Measurements from ENCODE around the gene IPO4.

IPO4 gene

GRCh38 chr14:24149302-24149969 is 39.2 kb downstream of the IPO4 start:
- peak overlapping the region; percentile 11 for H3K27ac Mint-ChIP-seq
- peaks cover 59% of the 10 kb centered on the region for H3K36me3 Mint-ChIP-seq
- no peak for DNase-seq
- CTCF ChIA-PET: interaction anchor here (1.7 to 8.0 kb wide), 2 partner anchors 11 to 91 kb away, joined by 3 to 67 read pairs; partner anchors contain the start of gene IRF9
- peaks cover 47% of the 10 kb centered on the region for H3K4me1 Mint-ChIP-seq
- H3K4me3 Mint-ChIP-seq: peak overlapping the region; percentile 93
- H3K27me3 Mint-ChIP-seq: no peaks in the 10 kb centered on the region
- H3K9me3 Mint-ChIP-seq: no peaks in the 10 kb centered on the region

DNA sequence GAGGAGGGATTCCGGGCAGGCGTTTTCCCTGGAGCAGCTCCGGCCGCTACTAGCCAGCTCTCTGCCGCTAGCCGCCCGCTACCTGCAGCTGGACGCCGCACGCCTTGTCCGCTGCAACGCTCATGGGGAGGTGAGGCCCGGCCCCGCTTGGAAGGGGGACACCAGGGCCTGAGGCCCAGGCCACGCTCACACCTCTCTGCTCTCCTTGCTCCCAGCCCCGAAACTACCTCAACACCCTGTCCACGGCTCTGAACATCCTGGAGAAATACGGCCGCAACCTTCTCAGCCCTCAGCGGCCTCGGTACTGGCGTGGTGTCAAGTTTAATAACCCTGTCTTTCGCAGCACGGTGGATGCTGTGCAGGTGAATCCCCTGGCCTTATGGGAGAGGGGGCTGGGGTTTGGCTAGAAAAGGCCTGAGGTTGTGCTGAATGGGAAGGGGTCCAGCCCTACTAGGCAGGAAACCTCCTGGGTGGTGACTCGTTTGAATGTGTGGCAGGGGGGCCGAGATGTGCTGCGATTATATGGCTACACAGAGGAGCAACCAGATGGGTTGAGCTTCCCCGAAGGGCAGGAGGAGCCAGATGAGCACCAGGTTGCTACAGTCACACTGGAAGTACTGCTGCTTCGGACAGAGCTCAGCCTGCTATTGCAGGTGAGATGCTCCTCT is 40.7 kb downstream of the IPO4 start:
- Mint-ChIP-seq H3K9me3 (no peaks in the 10 kb centered on the region), H3K27ac (peak overlapping the region; percentile 81), H3K4me1 (peaks cover 61% of the 10 kb centered on the region), H3K36me3 (peaks cover 66% of the 10 kb centered on the region), H3K27me3 (no peaks in the 10 kb centered on the region), H3K4me3 (peak overlapping the region; percentile 93)
- DNase-seq: peak; percentile 34
- CTCF ChIA-PET: interaction anchor here (0.8 to 8.0 kb wide), 5 partner anchors 9 to 160 kb away, joined by 3 to 67 read pairs (median 4); partner anchors contain the start of genes CIDEB and IRF9

GRCh38 chr14:24146978-24147760 is 41.4 kb downstream of the IPO4 start, which contains the start of gene RNF31:
TSS of gene RNF31 (plus strand) at chr14:24147498. CDS start at chr14:24147699, 201 bp downstream.
- H3K36me3 Mint-ChIP-seq: peaks cover 67% of the 10 kb centered on the region
- peak; percentile 100 for DNase-seq
- CTCF ChIA-PET: interaction anchor here (0.8 to 8.0 kb wide), 7 partner anchors 10 to 284 kb away, joined by 3 to 67 read pairs (median 4); partner anchors contain the start of genes CIDEB, IRF9 and PSME1

DNA sequence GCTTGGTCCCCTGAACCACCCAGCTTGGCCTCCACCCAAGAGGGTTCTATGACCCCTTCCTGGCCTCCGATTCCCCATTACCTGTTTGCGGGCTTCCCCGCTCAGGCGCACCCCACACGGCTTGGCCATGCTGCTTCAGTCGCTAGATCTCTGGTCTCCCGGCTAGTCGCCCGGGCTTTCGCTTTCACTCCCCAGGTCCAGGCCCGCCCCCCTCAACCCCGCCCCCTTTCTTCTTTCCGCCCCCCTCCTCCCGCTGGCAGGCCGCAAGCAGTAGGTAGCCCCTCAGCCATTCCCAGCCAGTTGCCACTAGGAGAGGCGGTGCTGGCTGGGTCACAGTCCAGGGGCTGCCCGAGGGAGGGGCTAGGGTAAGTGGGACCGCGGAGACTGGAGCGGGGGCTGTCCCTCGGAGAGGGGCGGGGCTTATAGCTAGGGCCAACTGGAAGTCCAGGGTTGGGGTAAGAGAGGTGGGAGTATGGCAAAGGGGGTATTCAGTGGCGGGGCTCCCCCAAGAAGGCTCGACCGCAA is 42.1 kb downstream of the IPO4 start, which contains the start of gene PSME2:
TSS of gene PSME2 (minus strand) at position 158 of the 525 bp plus-strand sequence. CDS start at position 129, 29 bp downstream.
- DNase-seq: peak; percentile 93
- H3K27ac Mint-ChIP-seq: peak within 1 kb of the TSS; percentile 99
- H3K36me3 Mint-ChIP-seq: peaks cover 63% of the 10 kb centered on the region
- no peaks in the 10 kb centered on the region for H3K27me3 Mint-ChIP-seq
- no peaks in the 10 kb centered on the region for H3K9me3 Mint-ChIP-seq
- CTCF ChIA-PET: interaction anchor here (0.8 to 8.0 kb wide), 6 partner anchors 11 to 285 kb away, joined by 3 to 67 read pairs (median 6); partner anchors contain the start of genes CIDEB, IRF9 and PSME1
- H3K4me3 Mint-ChIP-seq: peak within 1 kb of the TSS; percentile 93
- H3K4me1 Mint-ChIP-seq: peaks cover 65% of the 10 kb centered on the region

More at GRCh38 chr14:24146978-24147760, 41.4 kb downstream of the IPO4 start, which contains the start of gene RNF31:
- Mint-ChIP-seq H3K9me3 (no peaks in the 10 kb centered on the region), H3K27ac (peak within 1 kb of the TSS; percentile 99), H3K4me1 (peaks cover 65% of the 10 kb centered on the region), H3K4me3 (peak within 1 kb of the TSS; percentile 93), H3K27me3 (no peaks in the 10 kb centered on the region)

- peaks cover 62% of the 10 kb centered on the region for H3K36me3 Mint-ChIP-seq
- CTCF ChIA-PET: interaction anchor here (1.2 to 8.0 kb wide), 3 partner anchors 10 to 37 kb away, joined by 6 to 67 read pairs (median 16); partner anchors contain the start of genes IRF9 and PSME1
- peak overlapping the region; percentile 99 for H3K27ac Mint-ChIP-seq
- H3K4me3 Mint-ChIP-seq: peak overlapping the region; percentile 93
- no peak for DNase-seq
- peaks cover 65% of the 10 kb centered on the region for H3K4me1 Mint-ChIP-seq
- no peaks in the 10 kb centered on the region for H3K9me3 Mint-ChIP-seq
- no peaks in the 10 kb centered on the region for H3K27me3 Mint-ChIP-seq
Measured at GRCh38 chr14:24145690-24146452, 42.7 kb downstream of the IPO4 start.

- Mint-ChIP-seq H3K27me3 (no peaks in the 10 kb centered on the region), H3K36me3 (peaks cover 57% of the 10 kb centered on the region), H3K4me3 (peak overlapping the region; percentile 93), H3K9me3 (no peaks in the 10 kb centered on the region), H3K4me1 (peaks cover 63% of the 10 kb centered on the region), H3K27ac (peak overlapping the region; percentile 99)
- DNase-seq: no peak
- CTCF ChIA-PET: interaction anchor here (1.2 to 8.0 kb wide), 3 partner anchors 9 to 37 kb away, joined by 6 to 67 read pairs (median 16); partner anchors contain the start of genes IRF9 and PSME1
Measured at GRCh38 chr14:24145219-24145618, 43.4 kb downstream of the IPO4 start.

DNA sequence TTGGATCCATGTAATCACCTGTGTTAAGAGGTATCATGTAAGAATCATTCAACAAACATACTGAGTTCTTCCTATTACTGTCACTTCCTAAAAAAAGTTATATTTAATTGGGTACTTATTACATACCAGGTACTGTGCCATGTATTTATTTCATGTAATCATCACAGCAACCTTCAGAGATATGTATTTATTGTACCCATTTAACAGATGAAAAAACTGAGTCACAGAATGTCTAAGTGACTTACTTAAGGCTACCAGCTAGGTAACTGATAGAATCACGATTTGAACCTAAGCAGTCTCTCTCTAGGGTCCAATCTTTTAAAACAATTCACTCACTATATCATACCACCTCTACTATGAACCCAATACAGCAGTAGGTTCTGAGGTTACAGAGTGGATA is 44.2 kb downstream of the IPO4 start:
- CTCF ChIA-PET: interaction anchor here (1.5 to 2.3 kb wide), 2 partner anchors 17 to 98 kb away, joined by 3 to 11 read pairs; partner anchors contain the start of genes IRF9 and TINF2
- no peak for DNase-seq
- Mint-ChIP-seq H3K27ac (peak overlapping the region; percentile 24), H3K27me3 (no peaks in the 10 kb centered on the region), H3K4me3 (peak overlapping the region; percentile 39), H3K9me3 (no peaks in the 10 kb centered on the region), H3K4me1 (peaks cover 62% of the 10 kb centered on the region), H3K36me3 (peaks cover 58% of the 10 kb centered on the region)

- DNase-seq: no peak
- peaks cover 59% of the 10 kb centered on the region for H3K36me3 Mint-ChIP-seq
- H3K9me3 Mint-ChIP-seq: no peaks in the 10 kb centered on the region
- peak overlapping the region; percentile 75 for H3K27ac Mint-ChIP-seq
- CTCF ChIA-PET: interaction anchor here (1.1 to 2.3 kb wide), 3 partner anchors 18 to 99 kb away, joined by 3 to 11 read pairs (median 4); partner anchors contain the start of genes DCAF11, IRF9, NRL and TINF2
- H3K4me3 Mint-ChIP-seq: peak overlapping the region; percentile 42
- H3K4me1 Mint-ChIP-seq: peaks cover 61% of the 10 kb centered on the region
- no peaks in the 10 kb centered on the region for H3K27me3 Mint-ChIP-seq
Measured at GRCh38 chr14:24143511-24143910, 45.1 kb downstream of the IPO4 start.

GRCh38 chr14:24141097-24141880 is 47.3 kb downstream of the IPO4 start, which contains the start of gene EMC9:
TSS of gene EMC9 (minus strand) at chr14:24141591. CDS start at chr14:24141304, 287 bp downstream.
- DNase-seq: peak; percentile 100
- CTCF ChIA-PET: interaction anchor here (0.7 to 1.7 kb wide), 4 partner anchors 19 to 83 kb away, joined by 3 to 10 read pairs (median 4); partner anchors contain the start of genes IRF9 and PCK2
- H3K9me3 Mint-ChIP-seq: no peaks in the 10 kb centered on the region
- H3K27ac Mint-ChIP-seq: peak within 1 kb of the TSS; percentile 80
- H3K4me1 Mint-ChIP-seq: peaks cover 74% of the 10 kb centered on the region
- H3K36me3 Mint-ChIP-seq: peaks cover 68% of the 10 kb centered on the region
- no peaks in the 10 kb centered on the region for H3K27me3 Mint-ChIP-seq
- H3K4me3 Mint-ChIP-seq: peak within 1 kb of the TSS; percentile 95

DNA sequence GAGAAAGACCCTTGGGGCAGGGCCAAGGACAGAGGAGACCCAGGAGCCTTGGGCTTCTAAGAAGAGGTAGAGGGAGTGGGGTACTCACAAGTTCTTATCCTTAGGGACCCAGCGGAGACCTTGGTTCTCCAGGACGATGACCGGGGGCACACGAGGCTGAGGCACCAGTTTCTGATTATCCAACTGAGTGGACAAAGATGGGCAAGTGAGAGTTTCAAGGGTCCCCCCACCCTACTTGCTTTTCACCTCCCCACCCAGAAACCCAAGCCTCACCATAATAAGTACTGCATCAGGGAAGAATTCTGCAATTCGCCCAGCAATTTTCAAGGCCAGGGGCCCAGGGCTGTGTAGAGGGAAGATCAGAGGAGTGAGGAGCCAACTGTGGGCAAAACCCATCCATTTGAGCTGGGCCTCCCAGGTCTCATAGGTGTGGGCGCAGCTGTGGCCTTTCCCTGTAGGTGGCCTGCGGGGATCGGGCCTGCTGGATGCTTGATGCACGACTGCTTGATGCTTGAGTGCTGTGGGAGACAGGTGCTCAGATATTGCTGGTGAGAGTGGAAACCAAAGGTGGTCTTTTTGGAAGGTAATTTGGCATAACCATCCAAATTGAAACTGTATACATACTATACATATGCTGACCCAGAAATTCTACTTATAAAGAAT is 49.2 kb downstream of the IPO4 start:
- Mint-ChIP-seq H3K27ac (peak overlapping the region; percentile 52), H3K36me3 (peaks cover 52% of the 10 kb centered on the region), H3K27me3 (no peaks in the 10 kb centered on the region), H3K9me3 (no peaks in the 10 kb centered on the region), H3K4me1 (peaks cover 66% of the 10 kb centered on the region), H3K4me3 (peak overlapping the region; percentile 95)
- DNase-seq: peak; percentile 52
- CTCF ChIA-PET: no interaction called here

DNA sequence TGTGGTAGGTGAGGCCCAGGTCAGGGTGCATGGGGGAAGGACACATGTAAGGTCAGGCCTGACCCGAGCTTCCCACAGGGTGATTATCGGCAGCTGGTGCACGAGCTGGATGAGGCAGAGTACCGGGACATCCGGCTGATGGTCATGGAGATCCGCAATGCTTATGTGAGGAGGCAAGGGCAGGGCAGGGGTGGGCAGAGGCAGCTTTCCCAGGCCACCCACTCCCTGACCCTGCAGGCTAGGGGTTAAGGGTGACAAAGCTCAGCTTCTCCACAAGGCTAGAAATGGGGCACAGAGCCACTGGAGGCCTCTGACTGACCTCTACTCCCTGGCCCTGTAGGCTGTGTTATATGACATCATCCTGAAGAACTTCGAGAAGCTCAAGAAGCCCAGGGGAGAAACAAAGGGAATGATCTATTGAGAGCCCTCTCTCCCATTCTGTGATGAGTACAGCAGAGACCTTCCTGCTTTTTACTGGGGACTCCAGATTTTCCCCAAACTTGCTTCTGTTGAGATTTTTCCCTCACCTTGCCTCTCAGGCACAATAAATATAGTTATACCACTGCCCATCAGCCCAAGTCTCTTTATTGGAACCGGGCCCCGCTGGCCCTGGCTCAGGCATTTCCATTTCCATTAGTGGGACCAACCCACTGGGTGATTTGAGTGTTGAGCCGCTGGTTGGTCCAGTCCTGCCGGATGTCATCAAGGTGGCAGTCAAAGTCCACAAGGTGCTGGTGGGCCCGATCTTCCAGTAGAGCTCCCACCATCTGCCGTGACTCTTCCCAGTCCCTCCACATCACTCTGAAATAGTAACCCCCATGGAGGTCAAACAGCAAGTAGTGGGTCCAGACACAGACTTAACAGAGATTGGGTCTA is 50.0 kb downstream of the IPO4 start:
- Mint-ChIP-seq H3K4me3 (peak overlapping the region; percentile 95), H3K36me3 (peaks cover 48% of the 10 kb centered on the region), H3K27ac (peak overlapping the region; percentile 67), H3K4me1 (peaks cover 61% of the 10 kb centered on the region), H3K27me3 (no peaks in the 10 kb centered on the region), H3K9me3 (no peaks in the 10 kb centered on the region)
- no peak for DNase-seq
- CTCF ChIA-PET: no interaction called here
